Mesothelial cell of epicardium (in vitro differentiated cells): ENCODE results near the gene RIOX2. TPM values are rescaled to one million over a fixed set of nuclear protein-coding genes. Genes with fewer than 3 reads are reported as not detected.

Experiments
- DNase-seq, 2 experiments: peaks; one replicate each; pipeline ENCODE4 v3.0.0; 2021; ENCODE audit warnings: low spot score in 2 of 2; ENCODE audit not compliant: unreplicated experiment in 2 of 2
- H3K27ac Mint-ChIP-seq: 2 replicates; pipeline ENCODE4 v1.8.0; 2021; ENCODE audit warnings: mixed read lengths
- H3K27me3 Mint-ChIP-seq: 2 replicates; pipeline ENCODE4 v1.8.0; 2021; ENCODE audit warnings: low read depth, mixed read lengths
- H3K36me3 Mint-ChIP-seq: 2 replicates; pipeline ENCODE4 v1.8.0; 2021; ENCODE audit warnings: mixed read lengths
- H3K4me1 Mint-ChIP-seq: 2 replicates; pipeline ENCODE4 v1.8.0; 2021; ENCODE audit warnings: mixed read lengths
- H3K4me3 Mint-ChIP-seq: 2 replicates; pipeline ENCODE4 v1.8.0; 2021; ENCODE audit warnings: mild to moderate bottlenecking, moderate library complexity, mixed read lengths
- H3K9me3 Mint-ChIP-seq: 2 replicates; pipeline ENCODE4 v1.8.0; 2021; ENCODE audit warnings: mixed read lengths
- total RNA-seq: library from RNA; stranded (reverse); gene quantifications from 3 replicates; pipeline ENCODE4 v1.2.1, GENCODE V29; 2021
- TF ChIP-seq, protein P1 (sequence below): fragments of 200-600 bp; sonication (generic); IDR thresholded peaks from one replicate; pipeline ENCODE4 v1.5.0; 2021; ENCODE audit warnings: antibody characterized with exemption; ENCODE audit not compliant: unreplicated experiment

RIOX2 gene
- total RNA-seq, 1 donor from 2014 or later = 17.3 TPM

GRCh38 chr3:97948351-97949109, 23.7 kb downstream of the RIOX2 start:
- Mint-ChIP-seq H3K36me3 (peaks cover 46% of the 10 kb centered on the region), H3K27ac (no peak overlapping the region)

GRCh38 chr3:97942801-97943546, 29.3 kb downstream of the RIOX2 start:
- Mint-ChIP-seq H3K36me3 (peaks cover 19% of the 10 kb centered on the region), H3K4me1 (no peaks in the 10 kb centered on the region), H3K27ac (no peak overlapping the region), H3K9me3 (no peaks in the 10 kb centered on the region), H3K4me3 (no peak overlapping the region), H3K27me3 (no peaks in the 10 kb centered on the region)
- DNase-seq = no peak
- TF ChIP-seq, protein P1, sequence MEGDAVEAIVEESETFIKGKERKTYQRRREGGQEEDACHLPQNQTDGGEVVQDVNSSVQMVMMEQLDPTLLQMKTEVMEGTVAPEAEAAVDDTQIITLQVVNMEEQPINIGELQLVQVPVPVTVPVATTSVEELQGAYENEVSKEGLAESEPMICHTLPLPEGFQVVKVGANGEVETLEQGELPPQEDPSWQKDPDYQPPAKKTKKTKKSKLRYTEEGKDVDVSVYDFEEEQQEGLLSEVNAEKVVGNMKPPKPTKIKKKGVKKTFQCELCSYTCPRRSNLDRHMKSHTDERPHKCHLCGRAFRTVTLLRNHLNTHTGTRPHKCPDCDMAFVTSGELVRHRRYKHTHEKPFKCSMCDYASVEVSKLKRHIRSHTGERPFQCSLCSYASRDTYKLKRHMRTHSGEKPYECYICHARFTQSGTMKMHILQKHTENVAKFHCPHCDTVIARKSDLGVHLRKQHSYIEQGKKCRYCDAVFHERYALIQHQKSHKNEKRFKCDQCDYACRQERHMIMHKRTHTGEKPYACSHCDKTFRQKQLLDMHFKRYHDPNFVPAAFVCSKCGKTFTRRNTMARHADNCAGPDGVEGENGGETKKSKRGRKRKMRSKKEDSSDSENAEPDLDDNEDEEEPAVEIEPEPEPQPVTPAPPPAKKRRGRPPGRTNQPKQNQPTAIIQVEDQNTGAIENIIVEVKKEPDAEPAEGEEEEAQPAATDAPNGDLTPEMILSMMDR = no peak

More at GRCh38 chr3:97948351-97949109, 23.7 kb downstream of the RIOX2 start:
- TF ChIP-seq, protein P1 = no peak
- H3K9me3 Mint-ChIP-seq = no peaks in the 10 kb centered on the region
- H3K4me1 Mint-ChIP-seq = no peaks in the 10 kb centered on the region
- no peaks in the 10 kb centered on the region for H3K27me3 Mint-ChIP-seq
- no peak overlapping the region for H3K4me3 Mint-ChIP-seq
- DNase-seq = no peak

DNA sequence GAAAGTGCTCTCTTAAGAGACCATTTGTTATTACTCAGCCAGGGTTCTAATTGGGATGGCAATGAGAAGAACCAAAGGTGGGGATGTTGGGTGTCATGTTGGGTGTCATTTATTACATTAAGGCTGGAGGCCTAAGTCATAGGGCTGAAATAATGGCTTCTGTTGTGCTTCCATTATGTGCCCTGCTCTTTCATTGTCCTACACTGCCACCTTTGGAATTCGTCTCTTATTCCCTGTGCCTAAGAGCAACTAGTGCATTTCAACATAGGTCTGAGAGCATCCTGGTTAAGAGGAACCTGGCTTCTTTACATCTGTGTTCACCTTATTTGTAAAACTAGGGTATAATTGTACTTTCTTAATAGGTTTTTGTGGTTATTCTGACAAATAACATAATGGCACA, 32.2 kb downstream of the RIOX2 start:
- H3K4me3 Mint-ChIP-seq = no peak overlapping the region

GRCh38 chr3:97939401-97939800, 32.8 kb downstream of the RIOX2 start:
- DNase-seq = no peak
- Mint-ChIP-seq H3K36me3 (peaks cover 8% of the 10 kb centered on the region), H3K4me3 (no peak overlapping the region), H3K9me3 (no peaks in the 10 kb centered on the region), H3K4me1 (peaks cover 3% of the 10 kb centered on the region), H3K27ac (no peak overlapping the region), H3K27me3 (no peaks in the 10 kb centered on the region)
- TF ChIP-seq, protein P1 = no peak

More for the DNA sequence above, 32.2 kb downstream of the RIOX2 start:
- peaks cover 8% of the 10 kb centered on the region for H3K36me3 Mint-ChIP-seq
- peaks cover 3% of the 10 kb centered on the region for H3K4me1 Mint-ChIP-seq
- H3K9me3 Mint-ChIP-seq = no peaks in the 10 kb centered on the region
- TF ChIP-seq, protein P1 = no peak
- no peak overlapping the region for H3K27ac Mint-ChIP-seq
- no peaks in the 10 kb centered on the region for H3K27me3 Mint-ChIP-seq
- no peak for DNase-seq

GRCh38 chr3:97938444-97938843, 33.8 kb downstream of the RIOX2 start:
- Mint-ChIP-seq H3K4me3 (no peak overlapping the region), H3K4me1 (peaks cover 3% of the 10 kb centered on the region), H3K36me3 (peaks cover 7% of the 10 kb centered on the region), H3K9me3 (no peaks in the 10 kb centered on the region), H3K27ac (no peak overlapping the region), H3K27me3 (no peaks in the 10 kb centered on the region)
- no peak for DNase-seq
- TF ChIP-seq, protein P1 = no peak
